Amygdala (tissue), 56 donors: ENCODE data around the gene SOST.
A peak's percentile ranks its signal among the peaks of the same experiment; 100 is the strongest.

Experiments
- DNase-seq, 56 donors: peaks; one replicate each; lab custom pipeline; 2025; lab: John Stamatoyannopoulos, UW

Gene SOST

DNA sequence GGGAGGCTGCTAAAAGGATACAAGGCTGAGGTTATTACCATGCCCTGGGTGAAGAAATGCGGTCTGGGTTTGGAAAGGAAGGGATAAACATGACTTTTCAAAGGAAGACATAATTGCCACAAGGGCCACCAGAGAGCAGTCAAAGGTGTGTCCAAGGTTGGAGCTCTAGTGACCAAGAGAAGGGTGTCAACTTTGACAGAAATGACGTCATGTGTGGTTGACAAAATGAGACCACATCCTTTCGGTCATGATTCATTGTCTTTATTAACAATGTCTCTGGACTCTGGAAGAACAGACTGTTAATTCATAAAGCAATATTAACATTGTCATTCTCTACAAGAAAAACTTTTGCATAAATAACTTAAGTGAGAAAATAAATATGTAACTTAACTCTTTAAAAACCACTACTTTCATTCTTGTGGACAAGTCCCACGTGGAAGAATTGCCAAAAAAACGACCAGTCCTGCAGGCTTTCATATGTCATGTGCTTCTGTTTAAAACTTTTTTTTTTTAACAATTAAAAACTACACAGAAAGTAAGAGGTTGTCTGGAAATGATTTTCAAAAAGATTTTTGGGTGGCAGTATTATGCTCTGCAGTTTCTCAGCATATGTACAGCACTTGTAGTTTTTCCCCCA lies 5.0 kb downstream of the SOST start:
- DNase-seq, result no peak

DNA sequence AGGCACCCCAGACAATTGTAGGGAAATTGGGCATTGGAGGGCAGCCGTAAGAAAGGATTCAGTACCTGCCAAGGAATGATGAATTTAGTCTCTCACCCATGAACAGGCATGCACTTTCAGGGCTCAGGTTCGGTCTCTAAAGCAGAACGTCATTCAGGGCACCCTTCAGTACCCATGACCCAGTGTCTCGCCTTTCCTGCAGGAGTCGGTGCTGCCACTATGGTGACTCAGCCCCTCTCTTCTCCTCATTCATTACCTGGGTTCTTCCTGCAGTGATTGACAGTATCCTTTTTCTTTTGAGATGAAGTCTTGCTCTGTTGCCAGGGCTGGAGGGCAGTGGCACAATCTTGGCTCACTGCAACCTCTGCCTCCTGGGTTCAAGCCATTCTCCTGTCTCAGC lies 8.4 kb downstream of the SOST start:
- DNase-seq, result no peak

DNA sequence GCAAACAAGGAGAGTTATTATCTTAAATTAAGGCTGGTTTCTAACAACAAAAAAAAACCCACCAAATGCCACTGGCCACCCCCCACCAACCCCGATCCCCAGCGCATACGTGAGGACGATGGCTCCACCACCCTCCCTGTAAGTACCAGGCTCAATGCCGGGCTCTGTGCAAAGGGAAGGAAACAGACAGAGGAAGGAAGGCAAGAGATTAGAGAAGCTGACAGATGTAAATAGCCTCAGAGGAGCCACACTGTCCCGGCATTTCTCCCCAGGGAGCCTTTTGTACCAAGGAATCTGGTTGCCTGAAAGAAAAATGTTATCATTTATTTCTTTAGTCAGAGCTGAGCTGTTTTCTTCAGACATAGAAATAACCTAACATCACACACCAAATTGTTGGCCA lies 13.1 kb downstream of the SOST start:
- no peak for DNase-seq

DNA sequence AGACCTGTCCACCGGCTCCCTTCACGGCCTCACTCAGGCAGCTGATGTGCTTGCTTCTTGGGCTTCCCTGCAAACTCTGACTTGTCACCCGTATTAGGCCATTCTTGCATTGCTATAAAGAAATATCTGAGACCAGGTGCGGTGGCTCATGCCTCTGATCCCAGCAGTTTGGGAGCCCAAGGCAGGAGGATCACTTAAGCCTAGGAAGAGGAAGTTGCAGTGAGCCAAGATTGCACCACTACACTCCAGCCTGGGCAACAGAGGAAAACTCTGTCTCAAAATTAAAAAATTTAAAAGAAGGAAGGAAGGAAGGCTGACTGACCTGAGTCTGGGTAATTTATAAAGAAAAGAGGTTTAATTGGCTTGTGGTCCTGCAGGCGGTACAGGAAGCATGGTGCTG lies 17.0 kb downstream of the SOST start:
- no peak for DNase-seq

DNA sequence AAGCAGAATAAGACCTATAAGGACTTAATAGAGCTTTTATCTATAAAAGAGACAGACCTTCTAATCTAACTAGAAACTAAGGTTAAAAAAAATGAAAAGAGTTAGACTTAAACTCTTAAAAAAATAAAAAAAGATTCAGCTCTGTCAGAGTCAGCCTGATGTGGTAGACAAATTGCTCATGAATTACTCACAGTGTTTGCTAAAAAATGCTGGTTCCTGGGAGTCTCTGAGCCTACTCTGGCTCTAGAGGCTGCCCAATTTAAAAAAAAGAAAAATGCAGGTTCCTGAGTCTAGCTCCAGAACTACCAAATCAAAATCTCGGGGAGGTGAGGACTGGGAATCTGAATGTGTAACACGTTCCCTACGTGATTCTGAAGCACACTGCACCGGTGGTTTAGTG lies 18.1 kb downstream of the SOST start:
- DNase-seq, result no peak

DNA sequence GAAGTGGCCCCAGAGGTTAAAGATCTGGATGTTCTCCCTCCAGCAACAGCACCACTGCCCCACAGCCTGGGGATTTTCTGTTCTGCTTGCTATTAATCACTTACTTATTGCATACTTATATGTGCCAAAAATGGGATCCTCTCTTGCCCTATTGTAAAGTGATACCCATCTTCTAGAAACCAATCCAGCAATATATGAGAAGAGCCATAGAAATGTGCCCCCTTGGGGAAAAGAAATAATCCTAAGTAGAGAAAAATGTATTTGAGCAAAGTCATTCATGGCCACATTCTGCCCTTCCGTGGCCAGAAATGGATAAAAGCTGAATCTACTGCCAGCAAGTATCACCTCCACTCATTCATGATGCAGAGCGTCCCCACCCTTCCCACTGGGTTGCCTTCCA lies 20.9 kb downstream of the SOST start:
- DNase-seq, result no peak

DNA sequence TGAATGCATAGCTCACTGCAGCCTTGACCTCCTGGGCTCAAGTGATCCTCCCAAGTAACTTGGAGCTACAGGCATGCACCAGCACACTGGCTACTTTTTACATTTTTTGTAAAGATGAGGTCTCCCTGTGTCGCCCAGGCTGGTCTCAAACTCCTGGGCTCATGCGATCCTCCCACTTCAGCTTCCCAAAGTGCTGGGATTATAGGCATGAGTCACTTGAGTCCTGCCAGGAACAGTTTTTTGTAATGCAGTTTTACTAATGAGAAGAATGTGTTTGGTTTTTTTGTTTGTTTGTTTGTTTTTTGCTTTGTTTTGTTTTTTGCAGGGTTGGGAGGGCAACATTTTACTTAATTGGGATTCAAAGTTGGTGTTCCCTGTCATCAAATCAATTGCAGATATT lies 22.2 kb downstream of the SOST start:
- no peak for DNase-seq

DNA sequence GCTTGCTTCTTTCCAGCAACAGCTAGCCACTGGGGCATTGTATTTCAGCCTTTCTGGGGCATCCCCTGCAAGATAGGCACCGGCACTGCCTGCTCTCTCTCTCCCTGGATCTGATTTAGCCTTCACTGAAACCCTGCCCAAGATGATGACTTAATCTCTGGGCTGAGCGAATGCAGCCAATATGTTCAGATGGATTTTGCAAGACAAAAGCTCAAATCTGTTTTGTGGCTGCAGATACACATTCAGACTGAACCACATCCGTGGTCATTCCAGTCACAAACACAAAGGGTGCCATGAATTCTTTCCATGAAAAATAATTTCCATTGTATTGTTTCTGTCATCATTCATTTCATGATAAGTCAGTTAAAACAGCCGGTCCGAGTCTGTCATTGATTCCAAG lies 24.2 kb downstream of the SOST start:
- DNase-seq, result no peak

DNA sequence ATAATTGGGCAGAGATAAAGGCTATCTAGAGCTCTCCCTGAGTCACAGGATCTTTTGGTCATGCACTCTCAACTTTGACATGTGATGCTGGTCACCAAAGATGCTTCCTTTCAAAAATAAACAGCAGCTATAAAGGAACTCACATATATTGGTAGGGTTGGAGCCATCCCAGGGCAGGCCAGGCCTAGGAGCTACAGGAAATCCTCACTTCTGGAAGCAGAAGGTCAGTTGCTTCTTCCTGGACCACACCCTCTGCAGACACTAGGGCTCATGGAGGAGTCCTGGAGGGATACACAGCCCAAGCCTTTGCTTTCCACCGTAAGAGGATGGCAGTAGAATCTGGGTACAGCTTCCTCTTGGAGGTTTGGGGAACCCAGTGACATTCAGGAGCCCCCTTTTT lies 24.6 kb downstream of the SOST start:
- no peak for DNase-seq

DNA sequence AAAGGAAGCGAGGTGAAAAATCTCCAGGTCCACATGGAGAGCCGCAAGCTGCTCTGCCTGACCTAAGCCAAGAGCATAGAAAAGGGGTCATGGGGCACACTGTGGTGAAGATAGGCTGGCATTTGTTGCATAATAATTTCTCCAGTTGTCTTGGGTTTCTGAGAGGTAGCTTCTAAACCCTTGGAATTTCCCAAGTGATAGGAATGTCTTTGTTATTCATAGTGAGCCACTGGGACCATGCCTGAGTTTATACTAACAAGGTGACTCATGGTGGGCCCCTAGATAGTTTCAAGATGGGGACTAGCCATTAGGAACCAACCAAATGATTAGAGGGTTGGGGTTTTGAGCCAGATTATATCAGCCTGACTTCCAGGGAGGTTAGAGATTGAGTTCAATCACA lies 25.6 kb downstream of the SOST start:
- no peak for DNase-seq

DNA sequence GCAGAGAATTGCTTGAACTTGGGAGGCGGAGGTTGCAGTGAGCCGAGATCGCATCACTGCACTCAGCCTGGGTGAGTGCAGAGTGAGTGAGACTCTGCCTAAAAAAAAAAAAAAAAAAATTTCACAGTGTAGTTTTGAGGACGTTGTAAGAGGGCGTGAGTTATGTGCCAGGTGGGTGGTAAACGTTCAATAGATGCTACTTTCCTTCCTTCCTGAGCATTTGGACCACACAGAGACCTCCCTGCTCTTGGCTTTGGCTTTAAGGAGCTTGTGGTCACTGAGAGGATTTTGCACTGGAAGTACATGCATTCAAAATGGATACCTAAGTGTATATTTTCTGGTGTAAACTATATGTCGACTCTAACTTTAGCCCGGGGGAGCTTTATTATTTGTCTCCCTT lies 30.5 kb downstream of the SOST start:
- no peak for DNase-seq

DNA sequence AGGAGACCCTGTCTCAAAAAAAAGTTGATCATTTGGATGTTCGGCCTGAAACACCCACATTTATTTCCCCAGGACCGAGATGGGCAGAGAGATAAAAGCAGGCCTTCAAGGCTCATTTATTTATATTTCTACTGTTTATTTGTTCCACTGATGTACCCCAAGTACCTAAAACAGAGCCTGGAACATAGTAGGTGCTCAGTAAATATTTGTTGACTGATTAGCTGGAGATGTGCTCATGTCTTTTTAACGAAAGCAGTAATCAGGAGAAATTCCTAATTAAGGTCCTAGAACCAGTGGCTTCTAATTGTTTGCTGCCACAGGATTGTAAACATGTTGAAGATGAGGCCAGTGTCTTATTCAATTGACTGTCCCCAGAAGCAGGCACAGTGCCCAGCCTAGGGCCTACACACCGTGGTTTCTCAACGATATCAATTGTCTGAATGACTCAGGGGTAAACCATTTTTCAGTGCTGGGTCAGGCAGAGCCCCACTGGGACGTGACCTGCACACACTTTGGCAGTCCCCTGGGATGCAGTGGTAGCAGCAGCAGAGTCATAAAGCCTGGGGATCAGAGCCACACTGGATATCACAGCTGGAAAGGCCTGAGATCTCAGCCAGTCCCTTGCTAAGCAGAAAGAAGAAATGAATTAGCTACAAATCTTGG lies 34.8 kb downstream of the SOST start:
- no peak for DNase-seq

DNA sequence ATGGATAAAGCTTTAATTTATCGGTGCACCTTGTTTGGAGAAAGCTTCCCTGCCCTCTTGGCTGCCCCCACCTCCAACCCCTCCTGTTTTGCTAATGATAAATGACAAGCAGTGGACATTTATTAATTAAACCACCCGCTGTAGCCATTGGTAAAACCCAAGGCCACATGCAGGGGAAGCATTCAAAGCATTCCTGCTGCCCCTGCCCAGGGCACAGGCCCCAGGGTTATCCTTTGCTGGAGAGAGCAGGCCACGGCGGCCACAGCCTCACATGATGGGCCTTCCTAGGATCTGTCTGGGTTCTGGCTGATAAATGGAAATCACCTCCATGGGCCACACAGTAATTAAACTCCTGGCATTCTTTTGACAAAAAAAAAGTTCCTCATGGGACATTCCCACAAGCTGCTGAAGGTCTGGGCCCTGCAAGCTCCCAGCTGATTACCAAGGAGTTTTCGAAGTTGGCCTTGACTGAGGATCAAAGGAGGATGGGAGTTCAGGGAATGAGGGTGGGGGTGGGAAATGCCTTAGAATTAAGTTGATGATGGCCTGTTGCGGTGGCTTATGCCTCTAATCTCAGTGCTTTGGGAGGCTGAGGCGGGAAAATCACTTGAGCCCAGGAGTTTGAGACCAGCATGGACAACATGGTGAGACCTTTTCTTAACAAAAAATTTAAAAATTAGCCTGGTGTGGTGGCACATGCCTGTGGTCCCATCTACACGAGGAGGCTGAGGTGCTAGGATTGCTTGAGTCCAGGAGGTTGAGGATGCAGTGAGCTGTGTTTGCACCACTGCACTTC lies 35.5 kb downstream of the SOST start:
- no peak for DNase-seq

DNA sequence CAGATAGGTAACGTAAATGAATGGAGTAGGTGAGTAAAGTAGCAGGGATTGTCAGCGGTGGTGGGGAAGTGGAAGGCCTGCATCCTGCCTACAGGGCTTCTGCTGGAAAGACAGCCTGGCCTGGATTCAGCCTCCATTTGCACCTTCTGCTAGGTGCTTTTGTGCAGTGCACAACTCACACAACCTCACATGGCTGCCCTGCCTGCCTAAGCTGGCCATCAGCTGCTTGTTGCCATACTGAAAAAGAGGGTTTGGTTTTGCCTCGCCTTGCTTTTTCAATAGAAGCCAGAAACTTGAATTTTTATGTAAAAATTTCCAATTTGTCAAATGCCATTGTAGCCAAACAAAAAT lies 36.3 kb downstream of the SOST start:
- DNase-seq, result no peak

DNA sequence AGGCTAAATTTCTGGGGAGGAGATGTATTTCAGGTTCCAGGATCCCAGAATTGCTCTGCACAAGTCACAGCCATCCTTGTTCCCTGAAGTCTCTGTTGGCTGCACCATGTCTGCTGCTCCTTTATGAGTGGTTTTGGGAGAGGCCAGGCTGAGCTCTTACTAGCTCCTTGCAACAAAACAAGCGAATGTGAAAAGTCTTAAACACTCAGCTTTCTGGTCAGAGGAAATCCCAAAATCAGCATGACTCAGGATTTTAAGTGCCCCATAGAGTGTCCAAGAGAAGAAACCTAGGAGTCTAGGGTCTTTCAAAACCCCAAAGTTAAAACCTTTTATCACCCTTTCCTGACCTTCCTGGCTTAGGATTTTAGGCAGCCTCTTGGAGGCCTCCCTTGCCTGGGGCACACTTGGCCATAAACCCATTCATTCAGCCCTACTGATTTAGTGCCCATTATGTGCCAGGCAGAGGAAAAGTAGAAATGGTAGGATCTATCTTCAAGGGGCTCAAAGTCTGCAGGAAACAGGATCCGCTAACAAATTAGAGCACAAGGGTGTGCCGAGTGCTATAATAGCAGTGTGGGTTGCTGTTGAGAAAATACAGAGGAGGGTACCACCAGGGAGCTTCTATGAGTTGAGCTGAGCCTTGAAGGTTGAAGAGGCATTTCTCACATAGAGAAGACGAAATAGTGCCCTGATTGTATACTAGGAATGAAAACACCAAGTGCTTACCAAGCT lies 36.9 kb downstream of the SOST start:
- DNase-seq, result no peak

DNA sequence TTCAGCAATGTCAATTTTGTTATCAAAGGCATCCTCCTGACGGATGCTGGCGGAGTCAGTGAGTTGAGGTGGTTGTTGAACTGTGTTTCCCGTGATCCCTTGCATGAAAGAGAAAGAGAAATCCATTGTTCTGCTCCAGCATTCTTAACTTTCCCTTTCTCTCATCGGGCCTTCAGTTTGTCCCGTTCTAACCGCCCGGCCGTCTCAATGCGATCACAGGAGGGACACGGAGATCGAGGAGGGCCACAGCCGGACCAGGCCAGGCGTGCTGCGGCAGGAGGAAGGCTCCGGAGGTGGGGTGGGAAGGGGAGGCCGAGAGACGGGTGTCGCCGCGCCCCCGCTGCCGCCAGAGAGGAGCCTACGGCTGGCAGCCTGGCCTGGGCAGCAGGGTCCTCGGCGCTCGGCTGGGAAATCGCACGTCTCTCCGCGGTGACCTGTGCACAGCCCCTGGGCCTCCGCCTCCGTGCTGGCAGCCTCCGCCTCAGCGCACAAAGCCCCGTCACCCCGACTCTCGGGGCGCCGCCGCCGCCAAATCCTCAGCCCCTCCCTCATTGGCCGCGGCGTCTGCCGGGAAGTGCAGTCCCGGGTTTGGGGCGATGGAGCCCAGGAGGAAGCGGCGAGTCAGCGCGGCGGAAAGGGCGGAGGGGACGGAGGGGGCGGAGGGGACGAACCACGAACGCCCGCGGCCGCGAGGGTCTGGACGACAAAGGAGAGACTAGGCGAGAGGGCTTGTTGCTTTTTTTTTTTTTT lies 38.1 kb downstream of the SOST start:
- peak in 53 of 56 donors; percentile 22 to 82 (median 67) for DNase-seq

DNA sequence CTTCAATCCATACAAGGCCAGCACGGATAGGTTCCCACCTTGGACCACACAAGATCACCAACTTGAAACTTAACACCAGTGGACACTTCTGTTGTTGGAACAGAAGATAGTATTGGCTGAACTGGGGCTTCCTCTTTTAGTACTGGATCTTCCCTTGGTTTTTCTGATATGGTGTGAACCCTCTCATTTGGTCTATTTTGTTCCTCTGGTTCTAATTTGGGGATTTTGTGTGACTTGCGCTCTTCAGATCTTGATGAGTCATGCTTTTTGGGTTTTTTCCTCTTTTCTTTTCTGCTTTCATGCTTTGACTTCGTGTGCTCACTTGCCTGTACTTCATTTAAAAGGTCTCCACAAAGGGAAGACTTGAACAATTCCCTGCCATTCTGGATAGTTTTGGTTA lies 39.0 kb downstream of the SOST start:
- DNase-seq, result no peak

DNA sequence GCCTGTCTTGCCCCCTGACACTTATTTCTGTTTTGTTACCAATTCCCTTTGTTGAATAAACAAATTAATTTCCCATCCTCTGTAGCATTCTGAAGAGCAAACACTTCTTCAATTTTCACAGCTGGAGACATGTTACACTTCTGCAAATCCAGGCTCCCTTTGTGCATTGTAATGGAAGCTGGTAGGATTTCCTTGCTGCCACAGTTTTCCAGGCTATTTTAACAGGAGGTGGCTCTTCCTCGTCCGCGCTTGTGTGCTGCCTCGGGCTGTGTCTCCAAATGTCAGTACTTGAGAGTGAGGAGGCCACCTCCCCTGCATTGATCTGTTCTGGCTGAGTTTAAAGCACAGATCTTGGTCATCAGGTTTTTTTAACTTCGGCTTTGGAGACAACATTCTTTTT lies 40.0 kb downstream of the SOST start:
- DNase-seq, result no peak

DNA sequence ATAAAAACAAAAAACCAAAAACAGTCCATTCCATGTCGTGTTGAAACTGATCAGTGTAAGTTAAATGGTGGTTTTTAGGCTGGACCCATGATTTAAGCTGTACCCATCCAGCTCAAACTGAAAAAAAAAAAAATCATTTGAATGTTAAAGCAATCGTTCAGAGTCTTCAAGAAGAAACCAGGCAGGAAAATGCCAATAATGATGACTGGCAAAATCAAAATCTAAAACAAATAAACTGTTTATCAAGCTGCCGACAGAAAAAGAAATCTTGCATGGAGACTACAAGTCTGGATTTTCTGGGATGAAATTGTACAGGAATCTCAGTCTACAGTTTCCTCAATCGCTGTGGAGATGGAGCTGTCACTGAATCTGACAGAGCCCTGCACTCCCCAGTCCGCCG lies 40.7 kb downstream of the SOST start:
- DNase-seq, result no peak

DNA sequence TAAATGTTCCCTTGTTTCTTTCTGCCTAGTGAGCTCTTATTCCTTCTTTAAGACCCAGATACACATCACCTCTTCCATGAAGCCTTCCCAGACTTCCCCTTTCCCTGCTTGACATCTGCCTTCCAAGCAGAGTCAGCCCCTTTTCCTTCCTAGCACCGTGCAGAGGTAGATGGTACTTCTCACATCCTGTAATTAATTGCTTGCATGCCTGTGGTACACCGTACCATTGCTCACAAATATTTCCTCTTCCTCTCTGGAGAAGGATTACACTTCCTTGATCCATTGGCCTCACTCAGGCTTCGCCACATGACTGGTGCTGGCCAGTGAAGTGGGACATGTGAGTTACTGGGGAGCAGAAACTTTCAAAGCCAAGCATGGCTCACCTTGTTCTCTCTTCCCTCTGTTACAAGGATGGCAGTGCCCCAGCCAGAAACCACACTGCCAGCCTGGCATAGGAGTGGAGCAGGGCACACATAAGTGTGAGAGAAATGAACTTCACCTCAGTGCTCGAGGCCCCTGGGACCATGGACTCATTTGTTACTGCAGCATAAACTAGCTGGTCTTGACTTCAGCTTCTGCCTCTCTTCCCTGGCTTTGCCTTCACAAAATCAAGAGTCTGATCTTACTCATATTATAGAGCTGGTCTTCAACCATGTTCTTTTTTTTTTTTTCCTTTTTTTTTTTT lies 44.0 kb downstream of the SOST start:
- no peak for DNase-seq
